ENCODE results near the gene CKB.
"Not testable (repeated sequence)": the region's sequence is repeated elsewhere in the genome, so short reads cannot be mapped to it uniquely, and the experiment has no call there.

CKB gene

GRCh38 chr14:103514596-103515421, 7.8 kb downstream of the CKB start:
- no peak overlapping the region for H3K4me3 ChIP-seq (ENCODE audit: control insufficient read depth in 1 of 7, extremely low read depth in 1 of 7, insufficient read depth in 4 of 7, low read depth in 2 of 7, low read length in 6 of 7)
- H3K9me3 ChIP-seq (ENCODE audit: control extremely low read depth in 1 of 5, control insufficient read depth in 4 of 5, insufficient read depth in 2 of 5, low read depth in 1 of 5, low read length in 4 of 5), result no peaks in the 10 kb centered on the region
- POLR2A ChIA-PET, result no interaction called here
- CTCF ChIA-PET, result interaction anchor here (0.7 to 11.1 kb wide), 5 partner anchors 13 to 31 kb away, joined by 3 to 147 read pairs (median 4); no protein-coding TSS in a partner anchor
- no peak for DNase-seq
- H3K4me1 ChIP-seq (ENCODE audit: control extremely low read depth in 1 of 4, control insufficient read depth in 4 of 4, insufficient read depth in 4 of 4, low read length in 3 of 4), result peaks cover 0 to 32% (median 22%) of the 10 kb centered on the region in 4 experiments
- 93% methylated on average over 16 of the region's 18 CpGs for WGBS (ENCODE audit: insufficient coverage)
- no peak overlapping the region for H3K27ac ChIP-seq (ENCODE audit: insufficient read depth in 1 of 2, low read depth in 1 of 2, low read length in 2 of 2, poor library complexity in 1 of 2, severe bottlenecking in 2 of 2)
- no peaks in the 10 kb centered on the region for H3K27me3 ChIP-seq (replicated peaks in 2 of 5; ENCODE audit: control insufficient read depth in 4 of 5, insufficient read depth in 5 of 5, low read length in 4 of 5)
- peaks cover 0 to 13% (median 9%) of the 10 kb centered on the region in 4 experiments for H3K36me3 ChIP-seq (ENCODE audit: control insufficient read depth in 4 of 4, insufficient read depth in 4 of 4, low read length in 3 of 4)

GRCh38 chr14:103512701-103513611, 9.7 kb downstream of the CKB start:
- ChIA-PET POLR2A (no interaction called here), CTCF (interaction anchor here (1.7 kb wide), 1 partner anchor 12 kb away, joined by 5 read pairs; no protein-coding TSS in a partner anchor)
- no peak overlapping the region for H3K27ac ChIP-seq (ENCODE audit: insufficient read depth in 1 of 2, low read depth in 1 of 2, low read length in 2 of 2, poor library complexity in 1 of 2, severe bottlenecking in 2 of 2)
- H3K27me3 ChIP-seq (replicated peaks in 2 of 5; ENCODE audit: control insufficient read depth in 4 of 5, insufficient read depth in 5 of 5, low read length in 4 of 5), result no peaks in the 10 kb centered on the region
- H3K9me3 ChIP-seq (ENCODE audit: control extremely low read depth in 1 of 5, control insufficient read depth in 4 of 5, insufficient read depth in 2 of 5, low read depth in 1 of 5, low read length in 4 of 5), result no peaks in the 10 kb centered on the region
- peaks cover 0 to 18% (median 14%) of the 10 kb centered on the region in 4 experiments for H3K36me3 ChIP-seq (ENCODE audit: control insufficient read depth in 4 of 4, insufficient read depth in 4 of 4, low read length in 3 of 4)
- WGBS (ENCODE audit: insufficient coverage), result 87% methylated on average over 23 of the region's 25 CpGs
- H3K4me1 ChIP-seq (ENCODE audit: control extremely low read depth in 1 of 4, control insufficient read depth in 4 of 4, insufficient read depth in 4 of 4, low read length in 3 of 4), result peaks cover 0 to 14% (median 4%) of the 10 kb centered on the region in 4 experiments
- H3K4me3 ChIP-seq (ENCODE audit: control insufficient read depth in 1 of 7, extremely low read depth in 1 of 7, insufficient read depth in 4 of 7, low read depth in 2 of 7, low read length in 6 of 7), result no peak overlapping the region
- peak in 2 of 3 donors; percentile 39 to 53 for DNase-seq

DNA sequence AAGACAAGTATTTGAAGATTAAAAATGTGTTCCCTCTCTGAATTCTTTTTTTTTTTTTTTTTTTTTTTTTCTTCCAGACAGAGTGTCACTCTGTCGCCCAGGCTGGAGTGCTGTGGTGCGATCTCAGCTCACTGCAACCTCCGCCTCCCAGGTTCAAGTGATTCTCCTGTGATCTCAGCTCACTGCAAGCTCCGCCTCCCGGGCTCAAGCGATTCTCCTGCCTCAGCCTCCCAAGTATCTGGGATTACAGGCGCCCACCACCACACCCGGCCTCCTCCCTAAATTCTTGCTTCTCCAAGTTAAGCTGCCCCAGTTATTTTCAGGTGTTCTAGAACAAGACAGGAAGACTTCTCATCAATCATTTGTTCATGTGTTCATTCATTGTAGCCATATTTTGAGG, 10.4 kb downstream of the CKB start:
- DNase-seq; H3K9me3 ChIP-seq (ENCODE audit: control extremely low read depth in 1 of 5, control insufficient read depth in 4 of 5, insufficient read depth in 2 of 5, low read depth in 1 of 5, low read length in 4 of 5); H3K4me3 ChIP-seq (ENCODE audit: control insufficient read depth in 1 of 7, extremely low read depth in 1 of 7, insufficient read depth in 4 of 7, low read depth in 2 of 7, low read length in 6 of 7); H3K27ac ChIP-seq (ENCODE audit: insufficient read depth in 1 of 2, low read depth in 1 of 2, low read length in 2 of 2, poor library complexity in 1 of 2, severe bottlenecking in 2 of 2); POLR2A ChIA-PET; H3K27me3 ChIP-seq (replicated peaks in 2 of 5; ENCODE audit: control insufficient read depth in 4 of 5, insufficient read depth in 5 of 5, low read length in 4 of 5): not testable (repeated sequence)
- CTCF ChIA-PET, result interaction anchor here (1.7 to 2.1 kb wide), 2 partner anchors 12 to 16 kb away, joined by 5 to 6 read pairs; no protein-coding TSS in a partner anchor
- 95% methylated on average over 6 of the region's 8 CpGs for WGBS (ENCODE audit: insufficient coverage)
- Histone ChIP-seq H3K4me1 (ENCODE audit: control extremely low read depth in 1 of 4, control insufficient read depth in 4 of 4, insufficient read depth in 4 of 4, low read length in 3 of 4) (peaks cover 0 to 12% (median 3%) of the 10 kb centered on the region in 4 experiments), H3K36me3 (ENCODE audit: control insufficient read depth in 4 of 4, insufficient read depth in 4 of 4, low read length in 3 of 4) (peaks cover 0 to 21% (median 15%) of the 10 kb centered on the region in 4 experiments)

- CTCF ChIA-PET, result interaction anchor here (0.7 to 7.1 kb wide), 5 partner anchors 8 to 36 kb away, joined by 4 to 47 read pairs (median 5); no protein-coding TSS in a partner anchor
- no peaks in the 10 kb centered on the region for H3K27me3 ChIP-seq (replicated peaks in 2 of 5; ENCODE audit: control insufficient read depth in 4 of 5, insufficient read depth in 5 of 5, low read length in 4 of 5)
- POLR2A ChIA-PET, result no interaction called here
- no peak overlapping the region for H3K4me3 ChIP-seq (ENCODE audit: control insufficient read depth in 1 of 7, extremely low read depth in 1 of 7, insufficient read depth in 4 of 7, low read depth in 2 of 7, low read length in 6 of 7)
- H3K36me3 ChIP-seq (ENCODE audit: control insufficient read depth in 4 of 4, insufficient read depth in 4 of 4, low read length in 3 of 4), result peaks cover 2 to 25% (median 15%) of the 10 kb centered on the region in 4 experiments
- WGBS (ENCODE audit: insufficient coverage), result 97% methylated on average over 24 of the region's 26 CpGs
- no peak overlapping the region for H3K27ac ChIP-seq (ENCODE audit: insufficient read depth in 1 of 2, low read depth in 1 of 2, low read length in 2 of 2, poor library complexity in 1 of 2, severe bottlenecking in 2 of 2)
- H3K9me3 ChIP-seq (ENCODE audit: control extremely low read depth in 1 of 5, control insufficient read depth in 4 of 5, insufficient read depth in 2 of 5, low read depth in 1 of 5, low read length in 4 of 5), result no peaks in the 10 kb centered on the region
- H3K4me1 ChIP-seq (ENCODE audit: control extremely low read depth in 1 of 4, control insufficient read depth in 4 of 4, insufficient read depth in 4 of 4, low read length in 3 of 4), result peaks cover 0 to 15% (median 4%) of the 10 kb centered on the region in 4 experiments
- DNase-seq, result no peak
These were observed 11.6 kb downstream of the CKB start for GRCh38 chr14:103510724-103511693.

- no peaks in the 10 kb centered on the region for H3K27me3 ChIP-seq (replicated peaks in 2 of 5; ENCODE audit: control insufficient read depth in 4 of 5, insufficient read depth in 5 of 5, low read length in 4 of 5)
- ChIA-PET CTCF (interaction anchor here (0.7 to 7.1 kb wide), 4 partner anchors 8 to 18 kb away, joined by 3 to 47 read pairs (median 5); no protein-coding TSS in a partner anchor), POLR2A (no interaction called here)
- H3K9me3 ChIP-seq (ENCODE audit: control extremely low read depth in 1 of 5, control insufficient read depth in 4 of 5, insufficient read depth in 2 of 5, low read depth in 1 of 5, low read length in 4 of 5), result no peaks in the 10 kb centered on the region
- H3K4me3 ChIP-seq (ENCODE audit: control insufficient read depth in 1 of 7, extremely low read depth in 1 of 7, insufficient read depth in 4 of 7, low read depth in 2 of 7, low read length in 6 of 7), result no peak overlapping the region
- H3K36me3 ChIP-seq (ENCODE audit: control insufficient read depth in 4 of 4, insufficient read depth in 4 of 4, low read length in 3 of 4), result peaks cover 3 to 32% (median 20%) of the 10 kb centered on the region in 4 experiments
- H3K4me1 ChIP-seq (ENCODE audit: control extremely low read depth in 1 of 4, control insufficient read depth in 4 of 4, insufficient read depth in 4 of 4, low read length in 3 of 4), result peaks cover 0 to 15% (median 4%) of the 10 kb centered on the region in 4 experiments
- no peak overlapping the region for H3K27ac ChIP-seq (ENCODE audit: insufficient read depth in 1 of 2, low read depth in 1 of 2, low read length in 2 of 2, poor library complexity in 1 of 2, severe bottlenecking in 2 of 2)
- no peak for DNase-seq
- 100% methylated on average over 2 of the region's 11 CpGs for WGBS (ENCODE audit: insufficient coverage)
These were observed 12.5 kb downstream of the CKB start for GRCh38 chr14:103509864-103510723.
